Fibroblast of skin of left biceps (primary cell): ENCODE data around the gene ANKRD44.
A peak's percentile ranks its signal among the peaks of the same experiment; 100 is the strongest.

Experiments used
- DNase-seq, 2 experiments: peaks; one replicate each; pipeline ENCODE4 v3.0.0-alpha.2; 2013; ENCODE audit warnings: low read depth in 2 of 2

The ANKRD44 gene

GRCh38 chr2:196987649-196988364 is 322.8 kb downstream of the ANKRD44 start:
- peak; percentile 86 for DNase-seq

- DNase-seq: no peak
Observed at GRCh38 chr2:196987298-196987648, 323.3 kb downstream of the ANKRD44 start.

- no peak for DNase-seq
Observed at GRCh38 chr2:196985511-196986183, 324.9 kb downstream of the ANKRD44 start.

- DNase-seq: no peak
Observed at GRCh38 chr2:196984903-196985302, 325.7 kb downstream of the ANKRD44 start.

- DNase-seq: no peak
Observed at GRCh38 chr2:196983934-196984333, 326.6 kb downstream of the ANKRD44 start.

GRCh38 chr2:196980473-196980872 is 330.1 kb downstream of the ANKRD44 start:
- no peak for DNase-seq

GRCh38 chr2:196980001-196980400 is 330.6 kb downstream of the ANKRD44 start:
- no peak for DNase-seq

GRCh38 chr2:196977507-196977906 is 333.1 kb downstream of the ANKRD44 start:
- no peak for DNase-seq

- no peak for DNase-seq
Observed at GRCh38 chr2:196974970-196975369, 335.6 kb downstream of the ANKRD44 start.

- DNase-seq: no peak
Observed at GRCh38 chr2:196971574-196972279, 338.9 kb downstream of the ANKRD44 start.

GRCh38 chr2:196970099-196970498 is 340.5 kb downstream of the ANKRD44 start:
- DNase-seq: no peak

- no peak for DNase-seq
Observed at GRCh38 chr2:196968516-196968915, 342.1 kb downstream of the ANKRD44 start.

- DNase-seq: no peak
Observed at GRCh38 chr2:196967775-196968174, 342.8 kb downstream of the ANKRD44 start.

GRCh38 chr2:196967116-196967515 is 343.5 kb downstream of the ANKRD44 start:
- DNase-seq: peak; percentile 25 to 28

- no peak for DNase-seq
Observed at GRCh38 chr2:196966061-196966460, 344.5 kb downstream of the ANKRD44 start.

- DNase-seq: no peak
Observed at GRCh38 chr2:196965651-196966050, 344.9 kb downstream of the ANKRD44 start.

- DNase-seq: no peak
Observed at GRCh38 chr2:196963961-196964360, 346.6 kb downstream of the ANKRD44 start.

- no peak for DNase-seq
Observed at GRCh38 chr2:196963043-196963442, 347.5 kb downstream of the ANKRD44 start.

- no peak for DNase-seq
Observed at GRCh38 chr2:196962325-196962724, 348.3 kb downstream of the ANKRD44 start.

- no peak for DNase-seq
Observed at GRCh38 chr2:196961889-196962288, 348.7 kb downstream of the ANKRD44 start.

GRCh38 chr2:196959734-196960338 is 350.7 kb downstream of the ANKRD44 start:
- DNase-seq: no peak

- DNase-seq: no peak
Observed at GRCh38 chr2:196959281-196959680, 351.3 kb downstream of the ANKRD44 start.
